ENCODE data around the gene SIX5.
"Not testable (repeated sequence)": the region's sequence is repeated elsewhere in the genome, so short reads cannot be mapped to it uniquely, and the experiment has no call there.

Gene SIX5

GRCh38 chr19:45730368-45731288 is 38.4 kb downstream of the SIX5 start, which contains the start of gene FBXO46:
FBXO46 (minus strand) TSS chr19:45730896; CDS start chr19:45713495, 17,401 bp downstream.
- peak; percentile 97 for DNase-seq (ENCODE audit: low read depth, low spot score)
- peak within 1 kb of the TSS; percentile 92 for H3K4me3 ChIP-seq (ENCODE audit: low read length)

DNA sequence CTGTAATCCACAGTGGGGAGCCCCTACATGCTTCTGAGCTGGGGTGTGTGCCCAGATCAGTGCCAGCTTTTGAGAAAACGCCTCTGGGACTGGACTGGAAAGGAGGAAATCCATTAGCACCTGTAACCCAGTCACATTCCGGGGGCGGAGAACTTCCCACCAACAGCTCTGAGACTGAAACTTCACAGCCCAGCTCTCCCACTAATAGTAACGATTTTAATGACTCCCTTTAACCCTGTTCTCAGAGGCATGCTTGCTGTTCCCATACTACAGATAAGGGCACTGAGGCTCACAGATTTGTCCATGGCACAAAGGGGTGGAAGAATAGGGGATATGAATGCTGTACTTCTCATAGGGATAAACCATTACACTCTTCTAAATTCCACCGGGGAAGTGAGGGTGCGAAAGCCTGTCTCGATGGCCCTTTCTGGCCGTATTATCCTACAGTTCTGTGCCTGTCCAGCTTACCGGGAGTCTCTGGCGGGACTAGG is 39.2 kb downstream of the SIX5 start:
- DNase-seq (ENCODE audit: low read depth, low spot score): no peak

DNA sequence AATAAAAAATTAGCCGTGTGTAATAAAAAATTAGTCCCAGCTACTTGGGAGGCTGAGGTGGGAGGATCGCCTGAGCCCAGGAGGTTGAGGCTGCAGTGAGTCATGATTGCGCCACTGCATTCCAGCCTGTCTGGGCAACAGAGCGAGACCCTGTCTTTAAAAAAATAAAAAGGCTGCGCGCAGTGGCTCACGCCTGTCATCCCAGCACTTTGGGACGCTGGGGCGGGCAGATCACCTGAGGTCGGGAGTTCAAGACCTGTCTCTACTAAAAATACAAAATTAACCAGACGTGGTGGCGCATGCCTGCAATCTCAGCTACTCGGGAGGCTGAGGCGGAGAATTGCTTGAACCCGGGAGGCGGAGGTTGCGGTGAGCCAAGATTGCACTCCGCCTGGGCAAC is 40.4 kb downstream of the SIX5 start:
- not testable (repeated sequence) for DNase-seq (ENCODE audit: low read depth, low spot score); H3K4me3 ChIP-seq (ENCODE audit: low read length)

More for the DNA sequence above, 39.2 kb downstream of the SIX5 start:
- H3K4me3 ChIP-seq (ENCODE audit: low read length): peak overlapping the region; percentile 92

GRCh38 chr19:45720065-45720464 is 49.0 kb downstream of the SIX5 start:
- H3K4me3 ChIP-seq (ENCODE audit: low read length); DNase-seq (ENCODE audit: low read depth, low spot score): not testable (repeated sequence)

DNA sequence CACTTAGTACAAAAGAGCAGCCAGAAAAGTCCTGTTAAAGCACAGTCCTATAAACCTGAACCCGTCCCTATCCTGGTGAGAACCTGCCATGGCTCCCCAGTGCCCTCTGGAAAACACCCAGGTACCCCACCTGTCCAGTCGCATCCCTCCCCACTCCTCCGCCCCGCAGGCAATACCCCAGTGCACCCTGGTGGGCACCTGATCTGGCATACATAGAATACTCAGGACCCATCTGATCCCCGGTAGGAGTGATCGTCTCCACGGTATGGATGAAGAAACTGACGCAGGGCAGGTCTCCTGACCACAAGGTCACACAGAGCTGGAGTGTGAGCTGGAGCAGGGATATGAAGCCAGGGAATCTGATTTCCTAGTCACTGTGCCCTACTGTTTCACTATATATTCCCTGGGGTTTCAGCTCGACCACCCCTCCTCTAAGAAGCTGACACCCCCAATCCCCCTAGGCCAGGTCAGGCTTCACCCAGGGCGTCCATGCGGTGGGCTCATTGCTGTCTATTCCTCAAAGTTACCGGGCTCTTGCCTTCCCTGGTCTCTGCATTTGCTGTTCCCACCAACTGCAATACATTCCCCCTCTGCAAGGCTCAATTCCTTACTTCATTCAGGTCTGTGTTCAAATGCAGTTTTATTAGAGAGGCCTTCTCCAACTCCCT is 50.9 kb downstream of the SIX5 start:
- DNase-seq (ENCODE audit: low read depth, low spot score): no peak
- H3K4me3 ChIP-seq (ENCODE audit: low read length): peak overlapping the region; percentile 68

GRCh38 chr19:45717131-45717982 is 51.7 kb downstream of the SIX5 start:
- peak; percentile 99 for DNase-seq (ENCODE audit: low read depth, low spot score)

GRCh38 chr19:45716359-45717130 is 52.5 kb downstream of the SIX5 start:
- H3K4me3 ChIP-seq (ENCODE audit: low read length): peak overlapping the region; percentile 77
- DNase-seq (ENCODE audit: low read depth, low spot score): no peak

More at GRCh38 chr19:45717131-45717982, 51.7 kb downstream of the SIX5 start:
- H3K4me3 ChIP-seq (ENCODE audit: low read length): peak overlapping the region; percentile 77

GRCh38 chr19:45715139-45715538 is 53.9 kb downstream of the SIX5 start:
- no peak for DNase-seq (ENCODE audit: low read depth, low spot score)
- no peak overlapping the region for H3K4me3 ChIP-seq (ENCODE audit: low read length)

All from Jurkat, Clone E6-1 (cell line).